Measurements from ENCODE around the gene VGF.

DNA sequence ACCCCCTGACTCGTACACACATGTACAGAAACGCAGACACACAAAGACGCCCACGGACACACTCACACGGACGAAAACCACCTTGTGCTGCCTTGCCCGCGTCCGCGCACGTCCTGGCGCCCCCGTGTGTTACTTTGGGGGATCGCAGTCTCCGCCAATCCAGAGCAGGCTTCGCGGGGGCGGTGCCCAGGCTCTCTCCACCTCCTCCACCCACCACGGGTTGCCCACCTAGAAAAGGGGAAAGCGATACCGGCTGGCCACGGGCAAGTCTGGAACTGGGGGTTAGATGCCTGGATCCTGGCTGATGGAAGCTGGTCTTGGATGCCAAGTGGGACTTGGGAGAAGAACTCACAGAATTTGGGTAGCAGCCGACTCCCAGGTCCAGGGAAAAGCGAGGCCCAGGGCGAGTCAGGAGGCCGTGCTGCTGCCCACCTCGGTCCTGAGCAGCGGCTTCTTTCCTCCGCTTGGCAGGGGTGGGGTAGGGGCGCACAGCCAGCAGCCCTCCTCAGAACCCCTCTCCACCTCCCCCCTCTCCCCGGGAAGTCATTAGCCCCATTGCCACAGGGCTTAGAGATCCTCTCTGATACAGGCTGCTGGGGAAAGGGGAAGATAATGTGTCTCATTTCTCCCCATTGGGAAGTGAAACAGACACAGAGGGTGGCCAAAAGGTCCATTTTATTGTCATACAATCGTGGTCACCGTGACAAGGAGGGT, 4.6 kb upstream of the VGF start:
- TF ChIP-seq, protein P1, sequence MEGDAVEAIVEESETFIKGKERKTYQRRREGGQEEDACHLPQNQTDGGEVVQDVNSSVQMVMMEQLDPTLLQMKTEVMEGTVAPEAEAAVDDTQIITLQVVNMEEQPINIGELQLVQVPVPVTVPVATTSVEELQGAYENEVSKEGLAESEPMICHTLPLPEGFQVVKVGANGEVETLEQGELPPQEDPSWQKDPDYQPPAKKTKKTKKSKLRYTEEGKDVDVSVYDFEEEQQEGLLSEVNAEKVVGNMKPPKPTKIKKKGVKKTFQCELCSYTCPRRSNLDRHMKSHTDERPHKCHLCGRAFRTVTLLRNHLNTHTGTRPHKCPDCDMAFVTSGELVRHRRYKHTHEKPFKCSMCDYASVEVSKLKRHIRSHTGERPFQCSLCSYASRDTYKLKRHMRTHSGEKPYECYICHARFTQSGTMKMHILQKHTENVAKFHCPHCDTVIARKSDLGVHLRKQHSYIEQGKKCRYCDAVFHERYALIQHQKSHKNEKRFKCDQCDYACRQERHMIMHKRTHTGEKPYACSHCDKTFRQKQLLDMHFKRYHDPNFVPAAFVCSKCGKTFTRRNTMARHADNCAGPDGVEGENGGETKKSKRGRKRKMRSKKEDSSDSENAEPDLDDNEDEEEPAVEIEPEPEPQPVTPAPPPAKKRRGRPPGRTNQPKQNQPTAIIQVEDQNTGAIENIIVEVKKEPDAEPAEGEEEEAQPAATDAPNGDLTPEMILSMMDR (IDR thresholded peaks at IDR 0.05; ENCODE audit: borderline replicate concordance, extremely low read depth, low read length, poor library complexity, severe bottlenecking): peak; percentile 98
- no peak for TF ChIP-seq EZH2 (IDR thresholded peaks at IDR 0.05; ENCODE audit: borderline replicate concordance, low read depth, low read length, severe bottlenecking)

Data from DND-41 (cell line).